HG03108 (cell line): ENCODE results near the gene PRKAG2.
"Not testable (repeated sequence)": the region's sequence is repeated elsewhere in the genome, so short reads cannot be mapped to it uniquely, and the experiment has no call there.

ENCODE experiments used
- ATAC-seq: cut with Tn5 transposase; IDR thresholded peaks from one replicate; pipeline ENCODE4 v1.9.1; 2021; ENCODE audit warnings: moderate library complexity; ENCODE audit not compliant: unreplicated experiment

The PRKAG2 gene

GRCh38 chr7:151806204-151806603, 70.7 kb downstream of the PRKAG2 start:
- no peak for ATAC-seq

GRCh38 chr7:151805191-151805590, 71.7 kb downstream of the PRKAG2 start:
- ATAC-seq: no peak

- no peak for ATAC-seq
These were observed 72.2 kb downstream of the PRKAG2 start for GRCh38 chr7:151804756-151805155.

GRCh38 chr7:151803841-151804240, 73.1 kb downstream of the PRKAG2 start:
- ATAC-seq: no peak

GRCh38 chr7:151802469-151802846, 74.5 kb downstream of the PRKAG2 start:
- no peak for ATAC-seq

- ATAC-seq: no peak
These were observed 75.0 kb downstream of the PRKAG2 start for GRCh38 chr7:151801782-151802468.

- ATAC-seq: no peak
These were observed 75.6 kb downstream of the PRKAG2 start for GRCh38 chr7:151801291-151801690.

GRCh38 chr7:151800861-151801260, 76.1 kb downstream of the PRKAG2 start:
- no peak for ATAC-seq

- no peak for ATAC-seq
These were observed 76.5 kb downstream of the PRKAG2 start for GRCh38 chr7:151800391-151800790.

GRCh38 chr7:151799506-151799905, 77.4 kb downstream of the PRKAG2 start:
- ATAC-seq: no peak

- no peak for ATAC-seq
These were observed 78.0 kb downstream of the PRKAG2 start for GRCh38 chr7:151798851-151799448.

GRCh38 chr7:151797667-151798307, 79.1 kb downstream of the PRKAG2 start:
- ATAC-seq: not testable (repeated sequence)

GRCh38 chr7:151796871-151797537, 79.9 kb downstream of the PRKAG2 start:
- ATAC-seq: no peak

- no peak for ATAC-seq
These were observed 80.6 kb downstream of the PRKAG2 start for GRCh38 chr7:151796091-151796870.

GRCh38 chr7:151795168-151795811, 81.6 kb downstream of the PRKAG2 start:
- no peak for ATAC-seq

GRCh38 chr7:151794508-151795167, 82.3 kb downstream of the PRKAG2 start:
- no peak for ATAC-seq

- ATAC-seq: no peak
These were observed 82.9 kb downstream of the PRKAG2 start for GRCh38 chr7:151793991-151794507.

- no peak for ATAC-seq
These were observed 83.4 kb downstream of the PRKAG2 start for GRCh38 chr7:151793531-151793951.

- ATAC-seq: no peak
These were observed 84.3 kb downstream of the PRKAG2 start for GRCh38 chr7:151792636-151793035.

GRCh38 chr7:151792086-151792485, 84.8 kb downstream of the PRKAG2 start:
- no peak for ATAC-seq
